ENCODE results near the gene TNFRSF17. TPM values are rescaled to one million over a fixed set of nuclear protein-coding genes. Genes with fewer than 3 reads are reported as not detected.
A peak's percentile ranks its signal among the peaks of the same experiment; 100 is the strongest.

Gene TNFRSF17
- total RNA-seq, 2 donors from 2014 or later: 0.45 TPM; not detected in 1

GRCh38 chr16:11996433-11997330 is 31.7 kb downstream of the TNFRSF17 start:
- no peak overlapping the region for H3K27ac Mint-ChIP-seq
- peaks cover 8% of the 10 kb centered on the region for H3K36me3 Mint-ChIP-seq (ENCODE audit: low read depth)
- H3K4me3 Mint-ChIP-seq: no peak overlapping the region
- DNase-seq: no peak
- H3K9me3 ChIP-seq (ENCODE audit: control insufficient read depth, low read length, poor library complexity, severe bottlenecking): no peaks in the 10 kb centered on the region
- H3K27me3 Mint-ChIP-seq: no peaks in the 10 kb centered on the region
- H3K4me1 Mint-ChIP-seq: peaks cover 11% of the 10 kb centered on the region
- ATAC-seq: no peak

- Mint-ChIP-seq H3K4me3 (no peak overlapping the region), H3K4me1 (peaks cover 11% of the 10 kb centered on the region), H3K27me3 (no peaks in the 10 kb centered on the region), H3K27ac (no peak overlapping the region), H3K36me3 (ENCODE audit: low read depth) (peaks cover 8% of the 10 kb centered on the region)
- no peaks in the 10 kb centered on the region for H3K9me3 ChIP-seq (ENCODE audit: control insufficient read depth, low read length, poor library complexity, severe bottlenecking)
- DNase-seq (no peak), ATAC-seq (no peak)
These were observed 35.0 kb downstream of the TNFRSF17 start for GRCh38 chr16:12000032-12000431.

- H3K9me3 ChIP-seq (ENCODE audit: control insufficient read depth, low read length, poor library complexity, severe bottlenecking): no peaks in the 10 kb centered on the region
- Mint-ChIP-seq H3K27ac (no peak overlapping the region), H3K27me3 (no peaks in the 10 kb centered on the region), H3K36me3 (ENCODE audit: low read depth) (peaks cover 7% of the 10 kb centered on the region), H3K4me1 (peaks cover 9% of the 10 kb centered on the region), H3K4me3 (no peak overlapping the region)
- DNase-seq (no peak), ATAC-seq (no peak)
These were observed 37.5 kb downstream of the TNFRSF17 start for GRCh38 chr16:12002447-12003006.

- H3K4me3 Mint-ChIP-seq: no peak overlapping the region
- H3K27me3 Mint-ChIP-seq: no peaks in the 10 kb centered on the region
- DNase-seq (no peak), ATAC-seq (no peak)
- H3K36me3 Mint-ChIP-seq (ENCODE audit: low read depth): no peaks in the 10 kb centered on the region
- no peak overlapping the region for H3K27ac Mint-ChIP-seq
- no peaks in the 10 kb centered on the region for H3K9me3 ChIP-seq (ENCODE audit: control insufficient read depth, low read length, poor library complexity, severe bottlenecking)
- peaks cover 3% of the 10 kb centered on the region for H3K4me1 Mint-ChIP-seq
These were observed 41.6 kb downstream of the TNFRSF17 start for GRCh38 chr16:12006637-12007036.

- Mint-ChIP-seq H3K4me1 (peaks cover 3% of the 10 kb centered on the region), H3K4me3 (no peak overlapping the region), H3K36me3 (ENCODE audit: low read depth) (no peaks in the 10 kb centered on the region), H3K27me3 (no peaks in the 10 kb centered on the region), H3K27ac (no peak overlapping the region)
- H3K9me3 ChIP-seq (ENCODE audit: control insufficient read depth, low read length, poor library complexity, severe bottlenecking): no peaks in the 10 kb centered on the region
- ATAC-seq (no peak), DNase-seq (no peak)
These were observed 44.5 kb downstream of the TNFRSF17 start for GRCh38 chr16:12009462-12009861.

- no peak for DNase-seq
- Mint-ChIP-seq H3K36me3 (ENCODE audit: low read depth) (no peaks in the 10 kb centered on the region), H3K27ac (no peak overlapping the region), H3K4me3 (no peak overlapping the region), H3K4me1 (peaks cover 5% of the 10 kb centered on the region), H3K27me3 (no peaks in the 10 kb centered on the region)
- ATAC-seq: no peak
- no peaks in the 10 kb centered on the region for H3K9me3 ChIP-seq (ENCODE audit: control insufficient read depth, low read length, poor library complexity, severe bottlenecking)
These were observed 44.9 kb downstream of the TNFRSF17 start for GRCh38 chr16:12009922-12010321.

- DNase-seq: no peak
- H3K27me3 Mint-ChIP-seq: no peaks in the 10 kb centered on the region
These were observed 45.6 kb downstream of the TNFRSF17 start for GRCh38 chr16:12010388-12011251.

GRCh38 chr16:12011565-12011964 is 46.6 kb downstream of the TNFRSF17 start:
- Mint-ChIP-seq H3K27me3 (no peaks in the 10 kb centered on the region), H3K27ac (no peak overlapping the region), H3K4me1 (peaks cover 5% of the 10 kb centered on the region), H3K36me3 (ENCODE audit: low read depth) (no peaks in the 10 kb centered on the region), H3K4me3 (no peak overlapping the region)
- DNase-seq (no peak), ATAC-seq (no peak)
- H3K9me3 ChIP-seq (ENCODE audit: control insufficient read depth, low read length, poor library complexity, severe bottlenecking): no peaks in the 10 kb centered on the region

More at GRCh38 chr16:12010388-12011251, 45.6 kb downstream of the TNFRSF17 start:
- Mint-ChIP-seq H3K36me3 (ENCODE audit: low read depth) (no peaks in the 10 kb centered on the region), H3K4me3 (no peak overlapping the region), H3K27ac (no peak overlapping the region), H3K4me1 (peaks cover 5% of the 10 kb centered on the region)
- ATAC-seq: no peak
- no peaks in the 10 kb centered on the region for H3K9me3 ChIP-seq (ENCODE audit: control insufficient read depth, low read length, poor library complexity, severe bottlenecking)

GRCh38 chr16:12016291-12016947 is 51.4 kb downstream of the TNFRSF17 start:
- no peak for ATAC-seq
- no peaks in the 10 kb centered on the region for H3K9me3 ChIP-seq (ENCODE audit: control insufficient read depth, low read length, poor library complexity, severe bottlenecking)
- Mint-ChIP-seq H3K27me3 (no peaks in the 10 kb centered on the region), H3K4me3 (no peak overlapping the region), H3K27ac (peak overlapping the region; percentile 24), H3K36me3 (ENCODE audit: low read depth) (no peaks in the 10 kb centered on the region), H3K4me1 (peaks cover 2% of the 10 kb centered on the region)
- DNase-seq: no peak

GRCh38 chr16:12017558-12017957 is 52.5 kb downstream of the TNFRSF17 start:
- H3K4me3 Mint-ChIP-seq: no peak overlapping the region
- DNase-seq (no peak), ATAC-seq (no peak)
- no peaks in the 10 kb centered on the region for H3K36me3 Mint-ChIP-seq (ENCODE audit: low read depth)
- peak overlapping the region; percentile 24 for H3K27ac Mint-ChIP-seq
- peaks cover 2% of the 10 kb centered on the region for H3K4me1 Mint-ChIP-seq
- no peaks in the 10 kb centered on the region for H3K27me3 Mint-ChIP-seq
- H3K9me3 ChIP-seq (ENCODE audit: control insufficient read depth, low read length, poor library complexity, severe bottlenecking): no peaks in the 10 kb centered on the region

Data from T-helper 17 cell (primary cell).